ENCODE results near the gene AMPD3.

Gene AMPD3

GRCh38 chr11:10493041-10493663 lies 38.1 kb downstream of the AMPD3 start:
- Histone ChIP-seq H3K79me2 (ENCODE audit: low read length) (peaks cover 11% of the 10 kb centered on the region), H3K36me3 (replicated peaks; ENCODE audit: low read depth, low read length) (peaks cover 87% of the 10 kb centered on the region), H3K4me3 (ENCODE audit: low read length) (no peak overlapping the region), H4K20me1 (ENCODE audit: insufficient read depth, low read length) (no peaks in the 10 kb centered on the region), H3K27me3 (ENCODE audit: low read depth, low read length) (no peaks in the 10 kb centered on the region), H2AFZ (ENCODE audit: low read depth, low read length) (no peak overlapping the region), H3K4me1 (ENCODE audit: low read length) (peaks cover 39% of the 10 kb centered on the region), H3K27ac (ENCODE audit: low read length) (peak overlapping the region; percentile 59), H3K4me2 (ENCODE audit: low read length) (no peak overlapping the region), H3K9me3 (ENCODE audit: insufficient read depth, low read length) (peaks cover 3% of the 10 kb centered on the region; the same call in 1 of the 2 replicates), H3K9ac (ENCODE audit: low read length) (no peak overlapping the region)
- TF ChIP-seq EZH2phosphoT487 (IDR thresholded peaks at IDR 0.05; ENCODE audit: low read depth) (no peak), CTCF (IDR thresholded peaks at IDR 0.05; ENCODE audit: low read depth, low read length) (no peak)

GRCh38 chr11:10494636-10495463 lies 39.8 kb downstream of the AMPD3 start:
- no peak overlapping the region for H3K4me3 ChIP-seq (ENCODE audit: low read length)
- peaks cover 22% of the 10 kb centered on the region for H3K4me1 ChIP-seq (ENCODE audit: low read length)
- TF ChIP-seq EZH2phosphoT487 (IDR thresholded peaks at IDR 0.05; ENCODE audit: low read depth) (no peak), CTCF (IDR thresholded peaks at IDR 0.05; ENCODE audit: low read depth, low read length) (no peak)
- no peak overlapping the region for H3K27ac ChIP-seq (ENCODE audit: low read length)
- peaks cover 3% of the 10 kb centered on the region; the same call in 1 of the 2 replicates for H3K9me3 ChIP-seq (ENCODE audit: insufficient read depth, low read length)
- peaks cover 83% of the 10 kb centered on the region for H3K36me3 ChIP-seq (replicated peaks; ENCODE audit: low read depth, low read length)
- no peak overlapping the region for H3K9ac ChIP-seq (ENCODE audit: low read length)
- no peak overlapping the region for H3K4me2 ChIP-seq (ENCODE audit: low read length)
- H2AFZ ChIP-seq (ENCODE audit: low read depth, low read length), result no peak overlapping the region
- no peaks in the 10 kb centered on the region for H4K20me1 ChIP-seq (ENCODE audit: insufficient read depth, low read length)
- H3K79me2 ChIP-seq (ENCODE audit: low read length), result peaks cover 10% of the 10 kb centered on the region
- no peaks in the 10 kb centered on the region for H3K27me3 ChIP-seq (ENCODE audit: low read depth, low read length)

- Histone ChIP-seq H3K27me3 (ENCODE audit: low read depth, low read length) (no peaks in the 10 kb centered on the region), H3K36me3 (replicated peaks; ENCODE audit: low read depth, low read length) (peaks cover 83% of the 10 kb centered on the region), H3K4me3 (ENCODE audit: low read length) (no peak overlapping the region), H3K4me1 (ENCODE audit: low read length) (peaks cover 16% of the 10 kb centered on the region), H3K9ac (ENCODE audit: low read length) (no peak overlapping the region), H3K4me2 (ENCODE audit: low read length) (no peak overlapping the region), H2AFZ (ENCODE audit: low read depth, low read length) (no peak overlapping the region), H3K27ac (ENCODE audit: low read length) (no peak overlapping the region), H3K79me2 (ENCODE audit: low read length) (peaks cover 4% of the 10 kb centered on the region; the same call in 1 of the 2 replicates), H3K9me3 (ENCODE audit: insufficient read depth, low read length) (peaks cover 3% of the 10 kb centered on the region; the same call in 1 of the 2 replicates), H4K20me1 (ENCODE audit: insufficient read depth, low read length) (no peaks in the 10 kb centered on the region)
- TF ChIP-seq EZH2phosphoT487 (IDR thresholded peaks at IDR 0.05; ENCODE audit: low read depth), result no peak
- TF ChIP-seq CTCF (IDR thresholded peaks at IDR 0.05; ENCODE audit: low read depth, low read length), result no peak
Measured at GRCh38 chr11:10495464-10495786, 40.4 kb downstream of the AMPD3 start.

GRCh38 chr11:10496296-10496936 lies 41.4 kb downstream of the AMPD3 start:
- H3K9ac ChIP-seq (ENCODE audit: low read length), result no peak overlapping the region
- H3K79me2 ChIP-seq (ENCODE audit: low read length), result no peaks in the 10 kb centered on the region
- H3K27ac ChIP-seq (ENCODE audit: low read length), result no peak overlapping the region

More at GRCh38 chr11:10496296-10496936, 41.4 kb downstream of the AMPD3 start:
- Histone ChIP-seq H4K20me1 (ENCODE audit: insufficient read depth, low read length) (no peaks in the 10 kb centered on the region), H3K4me1 (ENCODE audit: low read length) (peaks cover 14% of the 10 kb centered on the region), H3K9me3 (ENCODE audit: insufficient read depth, low read length) (peaks cover 3% of the 10 kb centered on the region; the same call in 1 of the 2 replicates), H2AFZ (ENCODE audit: low read depth, low read length) (no peak overlapping the region), H3K4me3 (ENCODE audit: low read length) (no peak overlapping the region), H3K36me3 (replicated peaks; ENCODE audit: low read depth, low read length) (peaks cover 83% of the 10 kb centered on the region), H3K4me2 (ENCODE audit: low read length) (no peak overlapping the region), H3K27me3 (ENCODE audit: low read depth, low read length) (no peaks in the 10 kb centered on the region)
- TF ChIP-seq EZH2phosphoT487 (IDR thresholded peaks at IDR 0.05; ENCODE audit: low read depth), result no peak
- no peak for TF ChIP-seq CTCF (IDR thresholded peaks at IDR 0.05; ENCODE audit: low read depth, low read length)
